ENCODE results near the gene ADAMTS9. TPM values are rescaled to one million over a fixed set of nuclear protein-coding genes. Genes with fewer than 3 reads are reported as not detected.

The ADAMTS9 gene
- total RNA-seq, 1 donor from 2014 or later: not detected

- intact Hi-C loops (cut with micrococcal nuclease): no loop called here
Measured at GRCh38 chr3:64651741-64652241, 36.0 kb downstream of the ADAMTS9 start.

DNA sequence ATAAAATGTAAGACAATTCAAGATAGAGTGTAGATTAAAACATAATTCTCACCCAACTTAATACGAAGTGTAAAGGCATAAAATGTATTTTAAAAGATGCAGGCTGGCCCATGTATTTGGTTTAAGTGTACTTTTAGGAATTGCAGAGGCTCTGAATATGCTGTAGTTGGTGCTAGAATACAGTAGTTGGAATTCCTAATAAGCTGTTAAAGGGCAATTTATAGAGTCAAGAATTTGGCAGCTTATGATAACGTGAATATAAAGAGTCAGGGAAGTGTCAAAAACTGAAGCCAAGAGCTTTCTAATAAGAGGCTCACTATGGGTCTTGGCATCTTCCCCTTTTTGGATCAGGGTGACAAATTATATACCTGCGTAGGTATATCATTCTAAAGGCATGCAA lies 36.5 kb downstream of the ADAMTS9 start:
- intact Hi-C loops (cut with micrococcal nuclease): no loop called here

DNA sequence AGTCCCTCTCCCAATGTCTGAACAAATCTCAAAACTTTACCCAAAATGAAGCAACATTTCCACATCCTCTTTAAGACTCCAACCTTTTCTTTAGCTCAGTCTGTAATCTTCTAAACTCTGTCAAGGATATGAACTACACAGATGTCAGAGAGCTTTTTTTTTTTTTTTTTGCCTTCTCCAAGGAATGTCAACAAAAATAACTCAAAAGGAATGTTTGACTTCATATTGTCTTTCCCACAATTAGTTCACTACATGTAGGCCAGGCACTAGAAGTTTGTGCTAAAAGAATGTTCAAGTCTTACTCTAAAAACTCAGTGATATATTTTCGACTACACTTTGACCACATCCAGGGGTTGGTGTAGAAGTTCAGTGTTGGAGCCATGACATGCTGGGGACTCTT lies 37.1 kb downstream of the ADAMTS9 start:
- intact Hi-C loops (cut with micrococcal nuclease): no loop called here

DNA sequence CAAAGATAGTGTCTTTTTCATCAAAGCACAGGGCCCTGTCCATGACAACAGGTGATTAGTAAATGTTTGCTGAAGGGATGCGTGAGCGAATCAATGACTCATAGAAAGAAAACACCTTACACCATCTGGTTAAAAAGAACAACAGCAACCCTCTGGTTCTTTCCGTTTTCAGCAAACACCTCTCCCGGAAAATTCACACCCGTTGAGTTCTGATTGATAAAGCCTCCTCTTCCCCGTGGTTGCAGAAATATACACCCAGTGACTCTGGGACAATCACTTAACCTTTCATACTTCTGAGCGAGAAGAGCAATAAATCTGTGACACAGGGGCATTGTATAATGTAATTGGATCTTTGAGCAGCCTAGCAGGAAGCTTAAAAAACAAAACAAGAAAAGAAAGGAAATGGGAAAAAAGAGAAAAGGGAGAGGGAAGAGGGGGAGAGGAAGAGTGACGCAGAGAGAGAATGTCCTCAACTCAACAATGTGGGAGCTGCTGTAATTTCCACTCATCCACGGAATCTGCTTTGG lies 37.6 kb downstream of the ADAMTS9 start:
- intact Hi-C loops (cut with micrococcal nuclease): no loop called here

DNA sequence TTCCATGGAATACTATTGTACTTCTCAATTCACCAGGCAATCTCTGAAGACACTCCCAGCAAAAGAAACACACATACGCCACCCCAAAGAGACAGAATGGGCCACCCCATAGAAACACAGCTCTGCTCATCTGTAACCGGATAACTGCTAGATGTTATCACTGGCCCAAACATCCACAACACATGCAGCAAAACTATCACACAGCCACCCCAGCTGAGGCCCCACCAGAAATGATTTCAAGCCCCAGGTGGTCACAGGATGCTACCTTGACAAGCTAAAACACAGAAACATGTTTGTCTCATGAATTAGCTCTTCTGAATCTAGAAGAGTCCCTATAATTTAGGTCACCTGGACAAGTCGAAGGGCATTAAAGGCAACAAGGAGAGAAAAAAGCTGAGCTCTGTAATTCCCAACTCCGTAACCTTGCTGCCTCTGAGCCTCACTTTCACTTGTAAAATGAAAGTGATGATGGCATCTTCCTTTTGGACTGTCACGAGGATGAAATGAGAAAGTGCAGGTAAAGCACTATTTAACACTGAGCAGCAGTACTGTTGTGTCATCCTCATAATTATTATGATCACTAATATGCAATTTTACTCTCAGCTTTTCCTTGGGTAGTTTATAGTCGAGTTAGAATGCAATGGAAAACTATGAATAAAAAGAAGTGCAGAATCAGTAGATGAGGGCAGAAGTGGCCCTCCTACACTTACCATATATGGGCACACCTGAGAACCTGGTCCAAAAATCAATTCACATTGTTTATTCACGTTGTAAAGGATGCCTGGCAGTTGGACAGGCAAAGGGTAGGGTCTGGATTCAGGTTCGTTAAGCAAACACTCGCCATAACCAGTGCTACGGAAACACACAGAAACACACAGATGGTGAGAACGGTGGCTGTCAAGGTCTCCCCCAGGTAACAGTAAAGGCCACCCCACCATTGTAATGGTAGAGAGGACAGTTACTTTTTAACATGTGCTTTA lies 38.6 kb downstream of the ADAMTS9 start:
- intact Hi-C loops (cut with micrococcal nuclease): no loop called here

- intact Hi-C loops (cut with micrococcal nuclease): no loop called here
Measured at GRCh38 chr3:64647825-64648224, 40.0 kb downstream of the ADAMTS9 start.

DNA sequence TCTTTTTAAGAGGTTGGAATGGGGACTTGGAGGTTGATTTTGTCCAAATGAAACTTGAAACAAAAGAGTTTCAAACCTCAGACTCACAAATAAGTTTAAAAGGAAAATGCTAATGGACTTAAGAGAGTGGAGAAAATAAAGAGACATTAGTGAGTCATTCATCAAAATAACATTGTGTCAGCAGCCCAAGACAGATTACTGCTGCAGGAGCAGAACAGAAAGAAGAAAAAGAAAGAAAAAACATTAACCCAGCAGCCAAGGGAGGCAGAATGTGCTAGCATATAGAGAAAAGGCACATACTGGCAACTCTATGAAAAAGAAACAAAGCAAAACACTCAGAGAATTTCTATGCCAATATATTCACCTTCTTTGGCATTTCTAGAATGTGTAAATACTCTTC lies 42.6 kb downstream of the ADAMTS9 start:
- intact Hi-C loops (cut with micrococcal nuclease): no loop called here

DNA sequence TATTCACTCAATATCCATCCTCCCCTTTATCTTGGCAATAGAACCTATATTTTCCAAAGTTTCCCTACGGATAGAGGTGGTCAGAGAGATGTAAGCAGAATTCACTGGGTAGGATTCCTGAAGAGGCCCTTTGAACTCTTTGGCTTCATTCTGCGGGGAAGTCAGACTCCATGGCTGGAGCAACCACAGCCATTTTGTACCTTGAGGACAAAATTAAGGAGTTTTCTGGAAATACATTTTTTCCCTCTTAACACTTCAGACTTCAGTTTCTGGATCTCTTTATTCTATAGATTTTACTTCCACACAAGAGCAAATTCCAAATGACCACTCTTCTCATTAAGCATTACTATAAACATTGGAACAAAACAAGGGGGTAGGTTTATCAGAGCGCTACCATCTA lies 43.3 kb downstream of the ADAMTS9 start:
- intact Hi-C loops (cut with micrococcal nuclease): no loop called here

DNA sequence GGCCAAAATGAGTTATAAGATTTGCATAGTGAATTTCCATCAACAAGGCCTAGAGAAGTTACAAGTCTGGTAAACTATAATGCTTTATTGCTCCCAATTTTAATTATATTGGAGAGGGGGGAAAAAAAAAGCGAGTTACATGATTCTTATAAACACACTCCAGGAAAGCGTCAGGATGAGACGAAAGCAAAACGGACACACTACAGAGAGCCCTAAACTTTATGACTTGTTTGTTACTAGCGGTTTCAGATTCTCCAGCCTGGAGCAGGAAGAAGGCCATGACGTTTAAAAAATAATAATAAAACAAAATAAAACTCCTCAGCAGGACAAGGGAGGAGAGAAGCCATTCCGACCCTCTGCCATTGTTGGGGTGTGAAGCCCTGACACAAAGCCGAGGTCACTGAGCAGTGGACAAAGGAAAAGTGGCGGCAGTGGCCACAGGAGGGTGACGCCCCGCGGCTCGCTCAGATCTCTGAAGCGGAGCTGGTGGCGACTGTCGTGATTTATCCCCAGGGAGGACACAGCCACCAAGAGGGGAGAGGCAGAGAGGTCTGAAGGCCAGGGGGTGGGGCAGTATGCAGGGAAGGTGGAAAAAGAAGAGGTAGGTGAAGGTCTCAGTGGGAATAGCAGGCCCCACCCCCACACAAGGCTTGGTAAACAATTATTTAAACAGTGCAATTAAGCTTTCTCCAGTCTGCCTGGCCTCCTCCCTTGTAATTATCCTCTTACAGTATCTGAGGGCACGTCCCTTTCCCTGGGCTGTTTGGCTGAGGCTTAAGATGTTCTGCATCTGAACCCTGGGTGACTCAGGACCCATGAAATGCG lies 45.3 kb downstream of the ADAMTS9 start:
- intact Hi-C loops (cut with micrococcal nuclease): no loop called here

DNA sequence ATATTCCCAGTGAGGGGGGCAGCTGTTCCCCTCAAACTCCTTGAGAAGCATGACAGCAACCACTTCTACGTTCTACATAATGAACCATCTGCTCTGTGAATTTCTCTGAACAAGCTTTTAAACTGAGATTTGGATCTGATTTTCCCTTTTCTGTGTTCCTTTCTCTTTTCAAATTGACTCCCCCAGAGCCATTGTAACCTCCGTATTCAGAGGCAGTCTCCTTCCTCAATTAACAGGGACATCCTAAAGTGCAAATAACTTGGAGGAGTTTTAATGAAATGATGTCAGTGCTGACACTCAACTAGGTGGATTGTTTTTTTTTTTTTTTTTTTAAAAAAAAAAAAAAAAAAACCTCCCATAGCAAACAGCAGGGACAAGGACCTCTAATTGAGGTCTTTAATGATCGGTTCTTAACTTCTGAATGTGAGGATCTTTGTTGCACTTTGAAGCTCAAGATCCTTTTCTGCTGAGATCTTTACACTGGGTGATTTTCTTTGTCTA lies 48.8 kb downstream of the ADAMTS9 start:
- intact Hi-C loops (cut with micrococcal nuclease): no loop called here

DNA sequence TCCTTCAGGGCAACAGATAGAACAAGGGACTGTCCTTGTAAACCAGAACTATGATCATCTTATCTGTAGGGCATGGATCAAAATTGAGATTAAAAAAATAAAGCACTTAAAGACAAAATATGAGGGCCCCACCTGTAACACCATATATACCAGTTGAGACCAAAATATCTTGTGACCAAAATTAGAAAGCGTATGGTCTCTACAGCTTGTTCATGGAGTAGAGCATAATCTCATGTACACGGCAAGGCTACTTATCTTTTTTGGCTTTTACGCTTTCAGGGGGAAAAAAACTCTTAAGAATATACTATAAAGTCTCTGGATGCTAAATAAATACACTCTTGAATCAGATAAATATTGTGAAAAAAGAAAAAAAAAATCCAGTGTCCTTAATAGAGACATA lies 49.3 kb downstream of the ADAMTS9 start:
- intact Hi-C loops (cut with micrococcal nuclease): no loop called here

DNA sequence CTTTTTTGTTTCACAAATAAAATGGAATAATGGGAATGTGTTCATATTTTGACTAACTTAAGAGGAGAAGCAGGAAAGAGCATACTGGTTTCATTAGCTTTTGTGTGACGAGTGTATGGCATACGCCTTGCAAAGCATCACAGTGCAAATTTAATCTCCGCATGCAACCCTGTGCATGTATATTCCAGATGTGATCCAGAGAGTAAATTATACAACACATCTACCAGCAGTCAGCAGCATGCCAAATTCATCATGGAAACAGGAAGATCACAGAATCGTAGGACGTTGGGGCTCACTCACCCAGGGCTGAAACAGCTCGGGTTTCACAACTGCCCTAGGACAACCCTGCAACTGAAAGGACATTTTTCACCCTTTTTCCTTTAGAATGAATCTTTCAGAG lies 53.4 kb downstream of the ADAMTS9 start:
- intact Hi-C loops (cut with micrococcal nuclease): no loop called here

GRCh38 chr3:64631951-64632350 lies 55.8 kb downstream of the ADAMTS9 start:
- intact Hi-C loops (cut with micrococcal nuclease): no loop called here

DNA sequence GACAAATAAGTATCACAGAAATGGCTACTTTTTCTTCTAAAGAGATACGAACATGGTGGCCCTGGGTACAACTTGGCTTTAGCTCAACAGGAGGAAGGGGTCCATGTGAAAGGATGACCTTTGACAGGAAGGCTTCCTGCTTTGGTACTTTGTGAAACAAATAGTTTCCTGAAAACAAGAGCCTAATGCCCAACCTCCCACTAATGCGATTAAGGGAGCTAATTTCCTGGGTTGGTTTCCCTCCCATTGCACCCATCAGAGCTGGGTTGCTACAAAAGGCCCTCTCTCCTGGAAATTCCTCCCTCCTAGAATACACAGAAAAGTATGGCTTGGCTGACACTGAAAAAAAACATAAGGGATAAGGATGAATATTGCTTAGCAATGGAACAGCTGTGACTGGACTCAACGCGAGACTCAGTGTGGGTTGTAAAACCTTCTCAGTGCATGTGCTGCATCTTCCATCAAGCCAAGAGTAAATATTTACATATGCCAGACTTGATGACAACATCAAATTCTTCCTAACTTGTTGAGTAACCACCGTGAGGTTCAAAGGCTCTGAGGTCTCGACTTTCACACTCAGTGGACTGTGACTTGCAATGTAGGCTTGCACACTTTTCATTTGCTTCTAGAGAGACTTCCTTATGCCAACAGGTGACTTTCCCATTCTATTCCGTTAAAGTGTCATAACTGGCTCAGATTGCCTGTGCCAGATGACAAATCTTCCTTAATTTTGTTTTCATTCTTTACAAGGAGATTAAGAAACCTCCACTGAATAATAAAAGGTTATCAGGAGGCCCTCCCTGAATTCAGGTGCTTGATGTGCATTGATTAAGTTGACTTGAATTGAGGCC lies 60.1 kb downstream of the ADAMTS9 start:
- intact Hi-C loops (cut with micrococcal nuclease): no loop called here

DNA sequence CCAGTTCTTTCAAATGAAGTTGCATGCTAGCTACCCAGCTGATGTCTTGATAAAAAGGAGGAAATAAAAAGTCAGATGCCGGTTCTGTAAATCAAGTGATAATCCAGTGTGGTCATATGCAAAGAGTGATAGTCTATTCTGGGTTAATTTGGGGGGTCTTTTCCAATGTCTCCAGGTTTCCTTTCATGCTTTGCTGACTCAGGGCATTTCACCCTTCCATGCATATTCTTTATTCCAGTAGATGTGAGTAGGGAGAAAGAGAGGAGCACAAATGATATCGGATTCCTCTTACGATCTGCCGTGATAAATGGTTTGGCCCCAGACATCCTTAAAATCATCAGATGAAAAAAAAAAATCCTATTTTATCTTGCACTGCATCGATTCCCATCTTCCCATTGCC lies 60.8 kb downstream of the ADAMTS9 start:
- intact Hi-C loops (cut with micrococcal nuclease): no loop called here

GRCh38 chr3:64625381-64625780 lies 62.4 kb downstream of the ADAMTS9 start:
- intact Hi-C loops (cut with micrococcal nuclease): no loop called here

DNA sequence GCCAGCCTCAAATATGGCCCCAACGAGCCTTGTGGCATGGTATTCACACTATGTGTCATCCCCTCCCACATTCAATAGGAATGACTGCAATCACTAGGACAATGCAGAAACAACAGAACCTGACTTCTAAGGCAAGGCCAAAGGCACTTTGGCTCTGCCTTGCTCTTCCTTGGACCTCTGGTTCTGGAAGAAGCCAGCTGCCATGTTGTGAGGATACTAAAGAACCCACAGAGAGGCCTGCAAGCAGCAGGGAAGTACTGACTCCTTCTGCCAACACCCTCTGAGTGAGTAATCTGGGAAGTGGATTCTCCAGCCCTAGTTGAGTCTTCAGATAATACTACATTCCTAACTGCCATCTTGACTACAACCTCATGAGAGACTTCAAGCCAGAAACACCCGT lies 64.7 kb downstream of the ADAMTS9 start:
- intact Hi-C loops (cut with micrococcal nuclease): no loop called here

DNA sequence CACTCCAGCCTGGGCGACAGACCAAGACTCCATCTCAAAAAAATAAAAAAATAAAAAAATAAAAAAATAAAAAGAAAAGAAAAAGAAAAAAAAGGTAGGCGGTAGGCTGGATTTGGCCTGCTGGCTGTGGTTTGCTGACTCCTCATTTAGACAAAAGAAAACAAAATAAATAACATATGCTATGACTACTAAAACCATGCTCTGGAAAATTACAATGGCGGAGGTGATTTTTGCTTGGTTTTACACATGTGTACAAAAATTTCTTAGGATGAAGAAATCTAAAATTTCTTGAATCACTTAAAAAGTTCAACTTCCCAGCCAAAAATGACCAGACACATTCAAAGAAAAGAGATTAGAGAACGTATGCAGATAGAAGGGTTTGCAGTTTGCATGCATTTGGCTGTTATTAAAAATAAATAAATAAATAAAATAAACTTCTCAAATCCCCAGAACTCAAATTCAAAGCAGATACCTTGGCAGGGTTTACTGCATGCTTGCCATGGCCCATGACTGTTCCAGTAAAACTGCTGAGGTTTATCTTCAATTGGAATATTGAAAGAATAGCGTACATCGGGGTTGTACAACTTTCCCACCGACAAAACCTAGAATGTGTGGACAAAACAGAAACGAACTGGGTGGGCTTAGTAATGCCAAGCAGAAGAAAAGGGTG lies 65.9 kb downstream of the ADAMTS9 start:
- intact Hi-C loops (cut with micrococcal nuclease): no loop called here

DNA sequence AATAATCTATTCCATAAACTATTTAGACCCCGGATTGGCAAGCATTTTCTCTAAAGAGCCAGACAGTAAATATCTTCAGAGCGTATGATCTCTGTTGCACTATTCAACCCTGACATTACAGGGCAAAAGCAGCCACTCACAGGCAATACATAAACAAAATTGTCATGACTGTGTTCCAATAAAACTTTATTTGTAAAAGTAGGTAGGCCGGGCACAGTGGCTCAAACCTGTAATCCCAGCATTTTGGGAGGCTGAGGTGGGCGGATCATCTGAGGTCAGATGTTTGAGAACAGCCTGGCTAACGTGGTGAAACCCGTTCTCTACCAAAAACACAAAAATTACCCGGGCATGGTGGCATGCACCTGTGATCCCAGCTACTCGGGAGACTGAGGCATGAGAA lies 66.5 kb downstream of the ADAMTS9 start:
- intact Hi-C loops (cut with micrococcal nuclease): no loop called here

- intact Hi-C loops (cut with micrococcal nuclease): no loop called here
Measured at GRCh38 chr3:64620020-64620419, 67.8 kb downstream of the ADAMTS9 start.

Measured in T-helper 2 cell treated with Interferon-gamma antibody and Interleukin-4, amounts not matched to agents 100 ng/mL and 5 ng/mL, for 36 hours (primary cell).